SU-DHL-6 (cell line): Measurements from ENCODE around the gene LBHD1.

Source experiments
- H2AFZ ChIP-seq: fragments of 200-600 bp; sonication (generic); 2 replicates; pipeline ENCODE4 v1.6.1; 2014; ENCODE audit warnings: low read depth, mild to moderate bottlenecking, moderate library complexity, mixed read lengths, antibody characterized with exemption, low read length; ENCODE audit not compliant: severe bottlenecking
- H3F3A ChIP-seq: fragments of 200-600 bp; shearing (Covaris generic); 2 replicates; pipeline ENCODE4 v1.6.0; 2016; ENCODE audit warnings: antibody characterized with exemption, mild to moderate bottlenecking; ENCODE audit not compliant: insufficient read depth
- H3K27ac ChIP-seq: fragments of 200-600 bp; sonication (generic); 2 replicates; pipeline ENCODE4 v1.5.1; 2016; ENCODE audit warnings: low read depth, mild to moderate bottlenecking, low read length, moderate library complexity, mixed read lengths
- H3K27me3 ChIP-seq: fragments of 200-600 bp; sonication (generic), shearing (Covaris generic); 2 replicates; pipeline ENCODE4 v1.6.0; 2014; ENCODE audit warnings: mild to moderate bottlenecking, low read length
- H3K36me3 ChIP-seq: fragments of 200-600 bp; sonication (generic); 2 replicates; pipeline ENCODE4 v1.6.1; 2014; ENCODE audit warnings: mild to moderate bottlenecking, low read length, mixed read lengths
- H3K4me2 ChIP-seq: fragments of 300-600, 200-600 bp; shearing (Covaris generic), sonication (generic); 2 replicates; pipeline ENCODE4 v1.6.0; 2014; ENCODE audit warnings: low read length, low read depth, mild to moderate bottlenecking; ENCODE audit not compliant: poor library complexity, severe bottlenecking
- H3K4me3 ChIP-seq: fragments of 200-600 bp; sonication (generic); 2 replicates; pipeline ENCODE4 v1.5.1; 2014; ENCODE audit warnings: antibody characterized with exemption, low read length, mild to moderate bottlenecking, mixed read lengths; ENCODE audit not compliant: insufficient read depth, poor library complexity, severe bottlenecking
- H3K79me2 ChIP-seq: fragments of 200-600 bp; sonication (generic); 2 replicates; pipeline ENCODE4 v1.6.1; 2014; ENCODE audit warnings: mild to moderate bottlenecking, low read length, moderate library complexity; ENCODE audit not compliant: insufficient read depth
- H3K9ac ChIP-seq: fragments of 200-600 bp; sonication (generic); 2 replicates; pipeline ENCODE4 v1.7.0; 2014; ENCODE audit warnings: mild to moderate bottlenecking, low read length
- H3K9me2 ChIP-seq: fragments of 200-600 bp; sonication (generic); replicated peaks from 2 replicates; pipeline ENCODE4 v1.6.1; 2014; ENCODE audit warnings: low read length; ENCODE audit not compliant: insufficient read depth
- H3K9me3 ChIP-seq: fragments of 200-600 bp; sonication (generic); 2 replicates; pipeline ENCODE4 v1.6.1; 2014; ENCODE audit warnings: low read length, mixed read lengths; ENCODE audit not compliant: insufficient read depth
- H4K20me1 ChIP-seq: fragments of 200-600 bp; sonication (generic); 2 replicates; pipeline ENCODE4 v1.6.1; 2014; ENCODE audit warnings: low read depth, mild to moderate bottlenecking, antibody characterized with exemption, low read length, moderate library complexity, mixed read lengths
- EZH2phosphoT487 ChIP-seq: fragments of 200-600 bp; sonication (generic), shearing (Covaris generic); conservative IDR thresholded peaks from 2 replicates; pipeline ENCODE4 v1.6.1; 2018; ENCODE audit warnings: mild to moderate bottlenecking, antibody characterized with exemption, low read length, moderate library complexity, mixed read lengths
- TF ChIP-seq, protein P1 (sequence below): fragments of 200-600 bp; sonication (generic); IDR thresholded peaks from one replicate; pipeline ENCODE4 v1.5.1; 2017; ENCODE audit warnings: antibody characterized with exemption, mild to moderate bottlenecking, low read length, moderate library complexity; ENCODE audit not compliant: insufficient read depth, poor library complexity, severe bottlenecking

LBHD1 gene

DNA sequence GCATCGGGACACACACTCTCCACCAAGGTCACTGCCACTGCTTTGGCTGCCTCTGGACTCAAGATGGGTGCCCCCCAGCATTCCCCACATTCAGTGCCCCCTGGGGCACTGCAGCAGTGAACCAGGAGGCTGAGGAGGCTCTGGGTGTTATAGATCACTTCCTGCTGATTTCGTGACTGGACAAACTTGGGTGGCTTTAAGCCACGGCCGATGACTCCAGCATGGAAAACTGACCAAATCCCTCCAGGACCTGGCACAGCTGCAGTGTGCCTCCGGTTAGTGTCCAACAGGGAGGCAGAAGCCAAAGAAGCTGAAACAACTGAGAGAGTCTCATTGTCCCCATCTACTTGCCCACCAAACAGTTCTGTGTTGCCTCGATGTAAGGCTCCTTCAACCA, 24.5 kb downstream of the LBHD1 start:
- no peaks in the 10 kb centered on the region for H3K27me3 ChIP-seq
- H3K9me3 ChIP-seq = no peaks in the 10 kb centered on the region
- no peak overlapping the region for H3K27ac ChIP-seq
- H3K9ac ChIP-seq = no peak overlapping the region
- no peaks in the 10 kb centered on the region for H3K9me2 ChIP-seq
- no peaks in the 10 kb centered on the region for H3K36me3 ChIP-seq
- H3K4me3 ChIP-seq = no peak overlapping the region
- TF ChIP-seq EZH2phosphoT487 = no peak
- TF ChIP-seq, protein P1, sequence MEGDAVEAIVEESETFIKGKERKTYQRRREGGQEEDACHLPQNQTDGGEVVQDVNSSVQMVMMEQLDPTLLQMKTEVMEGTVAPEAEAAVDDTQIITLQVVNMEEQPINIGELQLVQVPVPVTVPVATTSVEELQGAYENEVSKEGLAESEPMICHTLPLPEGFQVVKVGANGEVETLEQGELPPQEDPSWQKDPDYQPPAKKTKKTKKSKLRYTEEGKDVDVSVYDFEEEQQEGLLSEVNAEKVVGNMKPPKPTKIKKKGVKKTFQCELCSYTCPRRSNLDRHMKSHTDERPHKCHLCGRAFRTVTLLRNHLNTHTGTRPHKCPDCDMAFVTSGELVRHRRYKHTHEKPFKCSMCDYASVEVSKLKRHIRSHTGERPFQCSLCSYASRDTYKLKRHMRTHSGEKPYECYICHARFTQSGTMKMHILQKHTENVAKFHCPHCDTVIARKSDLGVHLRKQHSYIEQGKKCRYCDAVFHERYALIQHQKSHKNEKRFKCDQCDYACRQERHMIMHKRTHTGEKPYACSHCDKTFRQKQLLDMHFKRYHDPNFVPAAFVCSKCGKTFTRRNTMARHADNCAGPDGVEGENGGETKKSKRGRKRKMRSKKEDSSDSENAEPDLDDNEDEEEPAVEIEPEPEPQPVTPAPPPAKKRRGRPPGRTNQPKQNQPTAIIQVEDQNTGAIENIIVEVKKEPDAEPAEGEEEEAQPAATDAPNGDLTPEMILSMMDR = no peak
- peaks cover 55% of the 10 kb centered on the region for H3K79me2 ChIP-seq
- H4K20me1 ChIP-seq = no peaks in the 10 kb centered on the region
- no peak overlapping the region for H2AFZ ChIP-seq
- no peak overlapping the region for H3K4me2 ChIP-seq
- H3F3A ChIP-seq = peaks cover 4% of the 10 kb centered on the region

DNA sequence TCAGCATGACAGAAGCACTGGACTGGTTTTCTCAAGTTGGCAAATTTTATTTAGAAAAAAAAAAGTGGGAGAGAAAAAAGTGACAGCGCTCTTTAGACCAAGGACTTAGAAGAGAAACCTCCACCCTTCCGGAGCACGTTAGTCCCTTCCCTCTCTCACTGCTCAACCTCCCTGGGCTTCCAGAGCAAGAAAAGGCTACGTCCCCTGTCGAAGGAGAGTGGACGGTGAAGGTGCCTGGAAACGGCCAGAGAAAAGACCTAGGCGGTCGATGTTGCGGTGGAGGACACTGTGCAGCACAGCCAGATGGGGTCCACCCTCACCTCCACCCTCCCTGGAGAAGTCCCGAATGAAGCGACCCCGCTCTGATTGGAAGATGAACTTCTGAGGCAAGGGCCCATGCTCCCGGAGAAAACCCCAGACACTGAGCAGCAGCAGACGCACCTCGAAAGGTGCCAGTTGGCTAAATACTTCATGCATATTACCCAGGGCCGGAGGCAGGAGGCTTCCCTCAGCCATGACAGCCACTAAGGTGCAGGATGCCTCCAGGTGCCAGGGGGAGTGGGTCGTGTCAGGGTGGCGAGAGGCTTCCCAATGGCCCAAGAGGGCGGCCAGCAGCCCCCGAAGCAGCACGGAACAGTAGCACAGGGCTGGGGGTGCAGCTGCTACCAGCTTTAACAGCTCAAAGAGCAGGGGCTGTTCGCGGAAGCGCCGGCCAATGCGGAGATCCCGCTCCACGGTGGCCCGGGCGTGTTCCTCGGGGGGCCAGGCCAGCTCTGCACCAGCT, 25.1 kb downstream of the LBHD1 start:
- Histone ChIP-seq H3K4me3 (no peak overlapping the region), H3K27me3 (no peaks in the 10 kb centered on the region), H3K9ac (peak overlapping the region; percentile 98; the same call in 1 of the 2 replicates), H3K36me3 (no peaks in the 10 kb centered on the region), H3K9me3 (no peaks in the 10 kb centered on the region), H4K20me1 (no peaks in the 10 kb centered on the region), H3K79me2 (peaks cover 52% of the 10 kb centered on the region), H3F3A (peaks cover 4% of the 10 kb centered on the region), H3K4me2 (peak overlapping the region; percentile 36), H3K9me2 (no peaks in the 10 kb centered on the region), H3K27ac (peak overlapping the region; percentile 21; the same call in 1 of the 2 replicates), H2AFZ (no peak overlapping the region)
- no peak for TF ChIP-seq EZH2phosphoT487
- TF ChIP-seq, protein P1 = no peak

DNA sequence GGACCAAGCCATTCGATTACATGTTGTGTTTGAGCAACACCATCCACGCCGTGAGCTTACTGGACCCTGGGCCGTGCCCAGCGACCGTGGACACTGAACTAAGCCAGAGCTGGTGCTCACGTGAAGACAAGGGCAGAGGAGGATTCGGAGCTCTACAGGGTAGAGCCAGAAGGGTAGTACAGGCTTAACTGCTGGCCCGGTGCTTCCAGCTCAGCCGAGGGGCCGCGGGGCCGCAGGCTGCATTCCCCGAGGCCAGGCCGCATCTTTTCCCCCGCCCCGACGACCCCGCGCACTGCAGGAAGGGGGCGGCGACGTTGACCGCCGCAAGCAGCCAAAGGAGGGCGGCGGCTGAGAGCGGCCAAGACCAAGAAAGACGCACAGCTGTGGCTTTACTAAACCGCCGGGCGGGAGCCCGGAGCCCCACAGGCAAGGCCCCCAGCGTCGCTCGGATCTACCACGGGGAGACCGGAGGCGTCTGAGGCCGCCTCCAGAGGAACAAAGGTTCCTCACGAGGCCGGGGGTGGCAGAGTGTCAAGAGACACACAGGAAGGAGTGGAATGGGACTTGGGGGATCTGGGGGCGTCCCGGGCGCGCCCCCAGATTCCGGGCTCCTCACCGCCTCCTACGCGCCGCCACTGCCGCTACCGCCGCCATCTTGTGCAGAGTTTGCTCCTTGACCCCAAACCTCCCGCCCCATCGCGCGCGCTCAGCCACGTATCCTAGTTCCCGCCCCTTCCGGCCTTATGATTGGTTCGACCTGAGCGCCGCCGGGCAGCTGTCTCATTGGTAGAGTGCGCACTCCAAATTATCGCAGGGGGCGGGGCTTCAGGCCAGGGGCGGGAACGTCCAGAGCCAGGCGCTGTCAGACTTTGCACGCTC, 25.9 kb downstream of the LBHD1 start, which contains the start of gene GANAB:
Gene GANAB, minus strand, starts transcription at position 668 of the 879 bp plus-strand sequence. Its CDS starts 14 bp downstream, at position 654.
- TF ChIP-seq EZH2phosphoT487 = no peak
- TF ChIP-seq, protein P1 = no peak
- H3K36me3 ChIP-seq = no peaks in the 10 kb centered on the region
- peak within 1 kb of the TSS; percentile 89 for H3K4me3 ChIP-seq
- no peaks in the 10 kb centered on the region for H3K27me3 ChIP-seq
- H4K20me1 ChIP-seq = no peaks in the 10 kb centered on the region
- peak within 1 kb of the TSS; percentile 98 for H3K9ac ChIP-seq
- H3K79me2 ChIP-seq = peaks cover 49% of the 10 kb centered on the region
- peak within 1 kb of the TSS; percentile 86 for H3K4me2 ChIP-seq
- H3K9me2 ChIP-seq = no peaks in the 10 kb centered on the region
- peaks cover 4% of the 10 kb centered on the region for H3F3A ChIP-seq
- no peak within 1 kb of the TSS for H2AFZ ChIP-seq
- peak within 1 kb of the TSS; percentile 79 for H3K27ac ChIP-seq
- H3K9me3 ChIP-seq = no peaks in the 10 kb centered on the region
